GM12878 (cell line): ENCODE measurements around the gene USP17L18. TPM values are rescaled to one million over a fixed set of nuclear protein-coding genes. Genes with fewer than 3 reads are reported as not detected.
"Not testable (repeated sequence)": the region's sequence is repeated elsewhere in the genome, so short reads cannot be mapped to it uniquely, and the experiment has no call there.

Experiments used
- ATAC-seq: fragments of 200-7000 bp; cut with Tn5 transposase; 3 replicates; pipeline ENCODE4 v1.9.1; 2020; ENCODE audit warnings: mild to moderate bottlenecking, moderate library complexity
- Bru-seq: library from RNA; stranded (reverse); fragments of 400-500 nt; gene quantifications from one replicate; lab custom pipeline; 2021; lab: Mats Ljungman, UMichigan
- BruChase-seq, 2 experiments: library from RNA; stranded (reverse); fragments of 400-500 nt; gene quantifications; one replicate each; lab custom pipeline; 2021; lab: Mats Ljungman, UMichigan
- BruUV-seq: library from RNA; stranded (reverse); fragments of 400-500 nt; replicated peaks from 2 replicates; lab custom pipeline; 2021; lab: Mats Ljungman, UMichigan
- CTCF ChIA-PET: fragments of 300-600 bp; sonication (Branson Sonifier 250); formaldehyde crosslinking; extraction: SDS; loops from one replicate; lab custom pipeline; 2021; ENCODE audit warnings: inconsistent platforms; lab: Yijun Ruan, JAX
- POLR2A ChIA-PET: fragments of 350-600 bp; formaldehyde crosslinking; extraction: SDS; loops from one replicate; lab custom pipeline; 2021; ENCODE audit warnings: inconsistent platforms; lab: Charles Lee
- RAD21 ChIA-PET: fragments of 300-600 bp; sonication (Branson Sonifier 250); formaldehyde crosslinking; loops from one replicate; lab custom pipeline; 2023; ENCODE audit warnings: antibody characterized with exemption; ENCODE audit not compliant: unreplicated experiment; lab: Charles Lee
- SMC1A ChIA-PET: fragments of 300-600 bp; sonication (Branson Sonifier 250); formaldehyde crosslinking; loops from one replicate; lab custom pipeline; 2023; ENCODE audit not compliant: unreplicated experiment, uncharacterized antibody; lab: Charles Lee
- DNase-seq: peaks from one replicate; pipeline ENCODE4 v3.0.0-alpha.2; 2011; ENCODE audit warnings: low read depth, low spot score
- FAIRE-seq: peaks from 3 replicates; lab custom pipeline; 2011; peaks lifted over from hg19 to GRCh38; lab: Jason Lieb, UNC
- H2AFZ ChIP-seq: 2 replicates; pipeline ENCODE4 v1.6.0; 2011; ENCODE audit warnings: low read depth, low read length, control low read depth; ENCODE audit not compliant: control insufficient read depth
- H3K27ac ChIP-seq: 2 replicates; pipeline ENCODE4 v1.5.1; 2011; ENCODE audit warnings: control low read depth; ENCODE audit not compliant: control insufficient read depth, insufficient read depth
- H3K27me3 ChIP-seq, 2 experiments: replicated peaks in 1 of 2; 2 replicates each; pipeline versions ENCODE4 v1.6.0 to v1.6.1; 2011; ENCODE audit warnings: low read length in 1 of 2; ENCODE audit not compliant: control insufficient read depth in 2 of 2, insufficient read depth in 2 of 2
- H3K36me3 ChIP-seq, 2 experiments: 2 replicates each; pipeline ENCODE4 v1.5.1; 2011; ENCODE audit warnings: low read length in 1 of 2; ENCODE audit not compliant: control insufficient read depth in 2 of 2, insufficient read depth in 2 of 2
- H3K4me1 ChIP-seq: 2 replicates; pipeline ENCODE4 v1.6.1; 2011; ENCODE audit warnings: mild to moderate bottlenecking, low read length, moderate library complexity, mixed read lengths; ENCODE audit not compliant: control insufficient read depth, insufficient read depth
- H3K4me2 ChIP-seq: 2 replicates; pipeline ENCODE4 v1.6.0; 2011; ENCODE audit warnings: control low read depth; ENCODE audit not compliant: control insufficient read depth, insufficient read depth
- H3K4me3 ChIP-seq: fragments of 200-600 bp; sonication (generic); 2 replicates; pipeline ENCODE4 v1.5.1; 2016
- H3K79me2 ChIP-seq: 2 replicates; pipeline ENCODE4 v1.6.0; 2011; ENCODE audit warnings: low read length; ENCODE audit not compliant: control insufficient read depth, insufficient read depth
- H3K9ac ChIP-seq: 2 replicates; pipeline ENCODE4 v1.8.0; 2011; ENCODE audit warnings: low read length, control low read depth, mixed read lengths; ENCODE audit not compliant: control insufficient read depth, insufficient read depth
- H3K9me3 ChIP-seq: replicated peaks from 3 replicates; pipeline ENCODE4 v1.5.1; 2011; ENCODE audit warnings: mild to moderate bottlenecking, low read length; ENCODE audit not compliant: control insufficient read depth, insufficient read depth
- H4K20me1 ChIP-seq: 2 replicates; pipeline ENCODE4 v1.6.0; 2011; ENCODE audit not compliant: control insufficient read depth, insufficient read depth
- WGBS: methylation state at CpG from one replicate; pipeline ENCODE4 v1.1.6; 2016; ENCODE audit warnings: low lambda C conversion rate; ENCODE audit not compliant: insufficient replicate concordance, insufficient coverage; ENCODE audit errors: missing lambda C conversion rate; 5-methylcytosine and 5-hydroxymethylcytosine counted together
- in situ Hi-C: fragments of 300-500 bp; cut with MboI; formaldehyde crosslinking; loops from 9 replicates; pipeline ENCODE4 v1.14.3; 2018; ENCODE audit warnings: mixed read lengths
- intact Hi-C: fragments of 100-400 bp; cut with micrococcal nuclease; formaldehyde crosslinking; loops from one replicate; pipeline ENCODE4 v1.14.2; 2022; ENCODE audit not compliant: unreplicated experiment
- long read RNA-seq, 2 experiments: library from polyadenylated mRNA; unstranded; transcript quantifications; one replicate each; pipeline ENCODE4 v2.0.0, GENCODE V29; 2019 to 2020
- polyA minus RNA-seq, 3 experiments: library from RNA; depleted of rRNA, polyadenylated mRNA; stranded (reverse); fragments of >200 nt; gene quantifications; 2 replicates each; pipeline ENCODE4 v1.2.3, GENCODE V29; 2011
- polyA plus RNA-seq, 11 experiments: library from polyadenylated mRNA; depleted of rRNA in 4 of 11; unstranded in 6 of 11; stranded (reverse) in 5 of 11; fragments of >200 nt; fragmentation: Nextera tagmentation in 4 of 11; fragmentation: Illumina TruSeq in 1 of 11; extraction: Ambion mirVana in 4 of 11; extraction: Trizol in 1 of 11; gene quantifications; 1 replicate in 1 of 11; 2 replicates in 10 of 11; pipeline versions ENCODE4 v1.2.1 to v1.2.3, GENCODE V29; 2011 to 2016; ENCODE audit warnings: inconsistent platforms in 2 of 11, missing spikeins in 2 of 11, low read depth in 1 of 11
- total RNA-seq, 4 experiments: library from RNA; depleted of rRNA in 3 of 4; stranded (reverse); fragments of >200 nt in 3 of 4; fragmentation: Illumina TruSeq in 1 of 4; extraction: Trizol in 1 of 4; gene quantifications; 2 replicates each; pipeline versions ENCODE4 v1.2.1 to v1.2.3, GENCODE V29; 2013 to 2021

Gene USP17L18
- total RNA-seq (2013; cell fraction: nucleolus; rRNA removed), result not detected in 2 replicates
- total RNA-seq (2014; rRNA removed), result not detected in 2 replicates
- total RNA-seq (2014; rRNA removed; fragmentation: Illumina TruSeq; extraction: Trizol), result not detected in 2 replicates
- total RNA-seq (2021), result not detected in 2 replicates
- polyA plus RNA-seq (2011; ENCODE audit: low read depth), result not detected
- polyA plus RNA-seq (2011; rRNA removed), result not detected in 2 replicates
- polyA plus RNA-seq (2011; cell fraction: cytosol; rRNA removed), result not detected in 2 replicates
- polyA plus RNA-seq (2011; cell fraction: nucleus; rRNA removed), result not detected in 2 replicates
- polyA plus RNA-seq (2012), result not detected in 2 replicates
- not detected in 2 replicates for polyA plus RNA-seq (2014; fragmentation: Illumina TruSeq; extraction: Trizol)
- polyA plus RNA-seq (2014; fragmentation: Nextera tagmentation; extraction: Ambion mirVana), result not detected
- not detected in 2 replicates for polyA plus RNA-seq (2014; rRNA removed)
- not detected for polyA plus RNA-seq (2016; fragmentation: Nextera tagmentation; extraction: Ambion mirVana)
- not detected in 2 replicates for polyA minus RNA-seq (2011; rRNA and poly(A)+ RNA removed)
- not detected in 2 replicates for polyA minus RNA-seq (2011; cell fraction: cytosol; rRNA and poly(A)+ RNA removed)
- polyA minus RNA-seq (2011; cell fraction: nucleus; rRNA and poly(A)+ RNA removed), result not detected in 2 replicates
- Bru-seq, nascent RNA, result not detected
- BruChase-seq, experiment 1, labeled RNA remaining after a 6-hour chase, result not detected
- BruChase-seq, experiment 2, labeled RNA remaining after a 2-hour chase, result not detected
- long read RNA-seq, experiment 1, result 0 reads
- long read RNA-seq, experiment 2, result 0 reads

DNA sequence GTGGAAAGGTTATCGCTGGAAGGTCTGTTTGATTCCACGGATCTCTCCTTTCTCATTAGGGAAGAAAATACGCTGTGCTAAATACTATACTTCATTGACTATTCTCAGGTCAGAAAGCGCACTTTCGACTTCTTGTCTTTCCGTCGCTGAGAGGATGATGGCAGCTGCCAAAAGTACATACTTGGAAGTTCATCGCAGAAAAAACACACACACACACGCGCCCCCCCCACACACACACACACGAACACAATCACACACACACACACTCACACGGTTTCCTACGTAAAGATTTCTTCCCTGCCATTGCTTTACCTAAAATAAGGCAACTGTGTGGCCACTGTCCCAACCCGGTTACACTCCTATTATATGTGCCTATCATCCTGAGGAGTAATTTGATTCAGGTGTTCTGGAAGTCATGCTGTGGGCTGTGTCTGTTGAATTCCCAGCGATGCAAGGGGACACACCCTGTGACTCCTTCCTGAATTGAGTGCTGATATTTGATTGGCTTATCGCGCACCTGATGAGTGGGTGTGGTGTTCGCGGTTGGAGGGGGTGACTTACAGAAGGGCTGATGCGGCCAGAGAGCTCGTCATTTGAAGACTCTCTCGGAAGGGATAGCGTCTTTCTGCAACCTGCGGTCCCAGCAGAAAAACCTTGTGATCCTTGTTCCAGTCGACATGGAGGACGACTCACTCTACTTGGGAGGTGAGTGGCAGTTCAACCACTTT is at the start of gene USP17L18:
Gene USP17L18 (plus strand): TSS at position 678 of the 728 bp plus-strand sequence. CDS start 0 bp downstream, at position 678.
- SMC1A ChIA-PET, intact Hi-C loops, RAD21 ChIA-PET, BruUV-seq, FAIRE-seq, H3K9ac ChIP-seq, H3K27me3 ChIP-seq, H3K9me3 ChIP-seq, H3K27ac ChIP-seq, H3K79me2 ChIP-seq, CTCF ChIA-PET, H3K36me3 ChIP-seq, ATAC-seq, H4K20me1 ChIP-seq, POLR2A ChIA-PET, H3K4me1 ChIP-seq, H3K4me3 ChIP-seq, H2AFZ ChIP-seq, in situ Hi-C loops, H3K4me2 ChIP-seq, DNase-seq: not testable (repeated sequence)
- WGBS, result 55% methylated on average over 17 of the region's 26 CpGs

DNA sequence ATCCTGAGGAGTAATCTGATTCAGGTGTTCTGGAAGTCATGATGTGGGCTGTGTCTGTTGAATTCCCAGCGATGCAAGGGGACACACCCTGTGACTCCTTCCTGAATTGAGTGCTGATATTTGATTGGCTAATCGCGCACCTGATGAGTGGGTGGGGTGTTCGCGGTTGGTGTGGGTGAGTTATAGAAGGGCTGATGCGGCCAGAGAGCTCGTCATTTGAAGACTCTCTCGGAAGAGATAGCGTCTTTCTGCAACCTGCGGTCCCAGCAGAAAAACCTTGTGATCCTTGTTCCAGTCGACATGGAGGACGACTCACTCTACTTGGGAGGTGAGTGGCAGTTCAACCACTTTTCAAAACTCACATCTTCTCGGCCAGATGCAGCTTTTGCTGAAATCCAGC is 38.1 kb upstream of the USP17L18 start, which contains the start of gene USP17L10:
Gene USP17L10 (plus strand): TSS at position 301 of the 400 bp plus-strand sequence. CDS start 0 bp downstream, at position 301.
- intact Hi-C loops, H4K20me1 ChIP-seq, H3K27ac ChIP-seq, SMC1A ChIA-PET, H3K9me3 ChIP-seq, FAIRE-seq, H3K4me2 ChIP-seq, DNase-seq, BruUV-seq, POLR2A ChIA-PET, H3K79me2 ChIP-seq, H3K4me3 ChIP-seq, H2AFZ ChIP-seq, H3K27me3 ChIP-seq, CTCF ChIA-PET, H3K9ac ChIP-seq, RAD21 ChIA-PET, H3K36me3 ChIP-seq, ATAC-seq, in situ Hi-C loops, H3K4me1 ChIP-seq: not testable (repeated sequence)
- WGBS, result no CpG with 5 or more reads among the region's 13 CpGs

DNA sequence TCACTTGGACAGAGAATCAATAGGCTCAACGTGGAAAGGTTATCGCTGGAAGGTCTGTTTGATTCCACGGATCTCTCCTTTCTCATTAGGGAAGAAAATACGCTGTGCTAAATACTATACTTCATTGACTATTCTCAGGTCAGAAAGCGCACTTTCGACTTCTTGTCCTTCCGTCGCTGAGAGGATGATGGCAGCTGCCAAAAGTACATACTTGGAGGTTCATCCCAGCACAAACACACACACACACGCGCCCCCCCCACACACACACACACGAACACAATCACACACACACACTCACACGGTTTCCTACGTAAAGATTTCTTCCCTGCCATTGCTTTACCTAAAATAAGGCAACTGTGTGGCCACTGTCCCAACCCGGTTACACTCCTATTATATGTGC is 33.7 kb upstream of the USP17L18 start:
- BruUV-seq, H3K9me3 ChIP-seq, H3K4me2 ChIP-seq, H3K27ac ChIP-seq, H3K4me3 ChIP-seq, ATAC-seq, SMC1A ChIA-PET, H3K36me3 ChIP-seq, in situ Hi-C loops, CTCF ChIA-PET, DNase-seq, RAD21 ChIA-PET, FAIRE-seq, H3K9ac ChIP-seq, H3K27me3 ChIP-seq, POLR2A ChIA-PET, H3K4me1 ChIP-seq, H4K20me1 ChIP-seq, H3K79me2 ChIP-seq, H2AFZ ChIP-seq, intact Hi-C loops: not testable (repeated sequence)
- WGBS, result 47% methylated on average over 10 of the region's 14 CpGs
